Activated CD4-positive, CD25-positive, alpha-beta regulatory T cell (primary cell): Measurements from ENCODE around the gene METTL25B.
A peak's percentile ranks its signal among the peaks of the same experiment; 100 is the strongest.

Experiments
- DNase-seq, 4 experiments: peaks; one replicate each; lab custom pipeline; 2025; lab: John Stamatoyannopoulos, UW

Gene METTL25B

DNA sequence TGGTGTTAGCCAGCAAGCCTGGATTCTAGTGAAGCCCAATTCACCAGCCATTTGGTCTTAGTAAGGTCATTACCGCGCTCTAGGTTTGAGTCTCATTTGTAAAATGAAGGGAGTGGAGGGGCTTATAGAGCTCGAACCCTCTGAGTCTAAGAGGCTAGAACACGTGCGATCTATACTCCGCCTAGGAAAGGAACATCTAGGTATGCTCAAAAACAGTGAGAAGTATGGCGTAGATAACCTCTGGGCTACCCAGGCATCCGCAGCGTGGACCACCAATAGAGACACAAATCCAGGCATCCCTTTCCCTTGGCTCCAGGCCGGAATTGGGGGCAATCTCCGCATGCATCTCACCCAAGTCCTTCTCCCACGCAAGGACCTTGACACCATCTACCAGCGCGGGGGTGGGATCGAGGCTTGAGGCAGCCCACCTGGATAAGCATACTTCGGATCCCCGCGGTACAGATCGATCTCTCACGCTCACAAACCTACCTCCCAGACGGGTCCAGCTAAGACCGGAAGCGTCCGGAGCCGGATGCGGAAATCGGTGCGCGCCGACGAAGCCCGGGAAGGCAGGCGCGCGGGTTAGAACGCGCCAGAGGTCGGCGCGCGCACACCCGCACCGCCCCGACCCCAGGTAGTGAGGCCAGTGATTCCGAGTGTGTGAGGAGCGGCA, at the start of gene METTL25B:
Gene METTL25B (plus strand): TSS at position 544 of the 673 bp plus-strand sequence. CDS start 636 bp downstream, outside the sequence.
- DNase-seq = peak; percentile 53 to 69 (median 62)

DNA sequence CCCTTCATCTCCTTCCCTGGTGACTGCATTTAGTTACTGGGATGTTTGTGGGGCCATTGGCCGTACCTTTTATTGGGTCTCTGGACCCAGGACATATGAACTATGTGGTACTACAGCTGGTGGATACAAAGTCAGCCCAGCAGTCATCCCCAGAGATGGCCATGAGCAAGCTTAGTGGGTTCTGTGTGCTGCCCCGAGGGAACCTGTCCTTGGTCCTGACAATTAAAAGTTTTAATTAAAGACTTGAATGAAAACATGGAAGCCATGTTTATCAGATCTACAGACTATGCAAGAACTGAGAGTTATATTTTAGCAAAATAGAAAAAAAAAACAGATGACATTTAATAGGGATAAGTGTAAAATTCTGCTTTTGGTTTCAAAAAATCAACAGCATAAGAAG, 48.2 kb upstream of the METTL25B start:
- DNase-seq = no peak

DNA sequence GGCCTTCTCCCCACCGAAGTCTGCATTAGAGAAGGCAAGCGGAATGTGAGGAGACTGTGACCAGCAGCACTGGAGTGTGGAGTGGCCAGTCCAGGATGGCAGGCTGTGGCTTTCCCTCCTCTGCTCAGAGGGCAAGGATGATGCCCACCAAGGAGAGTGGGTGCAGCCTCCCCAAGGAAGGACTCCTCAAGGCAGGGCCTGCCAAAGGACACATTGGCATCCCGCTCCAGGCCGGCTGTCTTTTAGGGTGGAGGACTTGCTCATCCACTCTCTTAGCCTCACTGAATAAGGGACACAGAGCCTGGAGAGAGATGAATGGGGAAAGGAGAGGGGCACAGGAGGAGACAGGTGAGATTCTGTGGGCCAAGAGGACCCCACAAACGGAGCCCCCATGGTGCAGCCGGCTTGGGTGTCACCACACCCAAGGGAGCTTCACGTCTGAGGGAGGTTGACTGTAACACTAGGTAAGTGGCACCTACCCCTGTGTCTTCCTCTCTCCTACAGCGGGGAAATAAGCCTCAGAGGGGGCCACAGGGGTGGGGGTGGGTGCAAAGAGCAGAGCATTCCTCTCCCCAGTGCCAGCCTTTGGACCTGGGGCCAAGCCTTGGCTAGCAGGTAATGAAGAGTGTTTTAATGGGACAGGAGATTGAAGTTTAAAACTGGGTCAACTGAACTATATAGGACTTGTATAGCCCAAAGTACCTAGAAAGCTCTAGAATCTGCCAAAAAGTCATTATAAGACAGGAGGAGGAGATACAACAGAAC, 46.9 kb upstream of the METTL25B start:
- no peak for DNase-seq

DNA sequence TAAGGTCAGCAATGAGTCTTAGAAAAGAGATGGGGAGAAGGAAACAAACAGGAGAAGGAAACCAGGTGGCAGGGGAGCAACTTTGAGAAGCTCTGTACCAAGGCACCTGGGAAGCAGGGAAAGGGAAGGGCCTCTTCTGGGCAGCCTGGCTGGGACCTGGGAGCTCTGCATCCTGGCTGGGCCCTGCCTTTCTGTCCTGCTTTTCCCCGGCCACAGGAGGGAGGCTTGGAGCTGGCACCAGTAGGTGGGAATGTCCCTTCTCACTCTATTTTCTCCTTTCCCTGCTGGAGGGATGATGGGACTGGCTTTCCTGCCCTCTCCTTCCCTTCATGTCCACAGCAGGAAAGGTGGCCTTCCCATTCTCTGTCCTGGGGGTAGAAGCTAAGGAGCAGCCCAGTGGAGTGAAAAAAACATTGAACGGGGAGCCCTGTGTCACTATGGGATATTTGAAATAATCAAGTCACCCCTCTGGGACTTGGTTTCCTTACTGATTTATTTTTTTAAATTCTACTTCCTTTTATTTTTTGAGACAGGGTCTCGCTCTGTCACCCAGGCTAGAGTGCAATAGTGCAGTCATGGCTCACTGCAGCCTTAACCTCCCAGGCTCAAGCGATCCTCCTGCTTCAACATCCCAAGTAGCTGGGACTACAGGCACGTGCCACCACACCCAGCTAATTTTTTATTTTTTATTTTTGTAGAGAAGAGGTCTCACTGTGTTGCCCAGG, 45.9 kb upstream of the METTL25B start:
- no peak for DNase-seq

DNA sequence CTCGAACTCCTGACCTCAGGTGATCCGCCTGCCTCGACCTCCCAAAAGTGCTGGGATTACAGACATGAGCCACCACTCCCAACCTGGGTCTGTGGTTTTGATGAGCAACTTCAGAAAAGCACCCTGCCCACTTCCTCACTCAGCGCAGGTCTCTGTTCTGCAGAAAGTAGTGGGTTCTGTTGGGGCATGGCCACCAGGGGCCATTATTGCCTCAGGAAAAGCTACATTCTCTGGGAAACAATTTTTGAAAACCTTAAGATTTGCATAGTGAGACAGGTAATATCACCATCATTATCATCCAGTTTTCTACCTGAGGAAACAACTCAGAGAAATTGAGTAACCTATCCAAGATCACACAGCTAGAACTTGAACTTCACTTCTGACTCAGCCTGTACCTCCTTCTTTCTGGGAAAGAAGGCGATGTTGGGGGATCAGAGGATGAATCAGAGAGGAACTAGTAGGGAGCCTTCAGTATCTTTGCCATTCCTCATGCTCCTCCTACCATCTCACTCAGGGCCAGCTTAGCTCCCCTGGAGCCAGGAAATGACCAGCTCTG, 44.0 kb upstream of the METTL25B start:
- no peak for DNase-seq

DNA sequence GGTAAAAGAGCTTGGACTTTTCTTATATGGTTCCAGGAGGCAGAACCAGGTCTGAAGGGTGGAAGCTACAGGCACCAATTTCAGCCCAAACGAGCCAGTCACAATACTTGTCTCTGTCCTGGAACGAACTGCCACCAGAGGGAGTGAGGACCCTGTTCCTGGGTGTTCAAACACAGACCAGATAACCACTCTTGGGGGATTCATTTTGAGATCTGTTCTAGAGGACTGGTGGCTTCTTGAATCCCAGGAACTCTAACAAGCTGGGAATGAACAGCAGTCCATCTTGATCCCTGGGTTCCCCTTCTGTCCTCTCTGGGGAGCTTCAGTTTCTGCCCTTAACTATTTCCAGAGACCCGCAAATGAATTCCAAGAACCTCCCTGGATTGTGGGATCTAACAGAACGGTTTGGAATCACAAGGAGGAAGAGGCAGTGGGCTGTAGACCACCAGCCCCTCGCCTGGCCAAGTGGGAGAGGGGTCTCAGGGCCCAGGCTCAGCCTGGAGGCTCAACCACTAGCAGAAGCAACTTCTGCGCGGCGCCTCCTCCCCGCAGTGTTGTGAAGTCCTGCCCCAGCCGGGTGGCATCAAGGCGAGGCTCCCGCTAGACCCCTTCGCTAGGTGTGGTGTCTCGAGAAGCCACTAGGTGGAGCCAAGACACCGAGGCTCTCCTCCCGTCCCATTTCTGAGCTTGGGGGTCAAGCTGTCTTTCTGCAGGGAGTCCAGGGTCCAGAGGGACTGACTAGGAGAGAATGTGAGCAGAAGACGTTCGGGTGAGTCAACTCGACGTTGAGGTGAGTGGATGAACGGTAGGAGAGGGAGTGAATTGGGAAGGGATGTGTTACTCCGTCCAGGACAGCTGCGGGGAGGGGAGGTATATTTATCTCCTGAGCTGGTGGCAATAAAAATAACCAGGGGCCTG, 39.0 kb upstream of the METTL25B start:
- DNase-seq = peak; percentile 38 to 62 (median 48)

DNA sequence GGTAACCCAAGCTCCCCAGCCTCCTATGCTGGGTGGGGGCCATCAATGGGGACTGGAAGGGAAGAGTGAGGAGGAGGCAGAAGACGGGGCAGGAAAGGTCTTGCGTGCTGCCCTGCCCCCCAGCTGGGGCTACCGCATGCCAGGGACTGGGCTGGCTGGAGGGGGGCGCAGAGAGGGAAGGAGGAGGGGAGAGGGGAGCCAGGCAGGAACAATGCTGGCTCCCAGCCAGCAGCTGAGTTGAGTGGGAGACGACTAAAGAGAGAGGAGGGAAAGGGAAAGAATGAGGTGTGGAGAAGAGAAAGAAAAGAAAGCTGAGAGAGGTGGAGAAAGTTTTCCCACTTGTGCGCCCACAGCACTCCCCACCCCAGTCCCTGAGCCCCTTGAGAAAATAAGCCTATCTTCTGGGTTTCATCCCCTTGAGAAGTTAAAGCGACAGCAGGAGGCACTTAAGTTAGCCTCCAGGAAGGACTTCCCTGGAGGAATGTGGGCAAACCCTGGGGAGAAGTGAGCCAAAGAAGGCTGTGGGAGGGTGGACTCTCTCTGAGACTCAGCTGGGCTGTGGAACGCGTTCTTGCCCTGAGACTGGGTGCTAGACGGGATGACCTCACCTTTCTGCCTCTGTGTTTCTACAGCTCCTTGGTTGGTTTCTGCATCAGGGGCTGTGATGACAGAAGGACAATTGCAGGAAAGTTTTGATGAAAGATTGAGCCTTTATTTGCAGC, 38.2 kb upstream of the METTL25B start:
- no peak for DNase-seq

DNA sequence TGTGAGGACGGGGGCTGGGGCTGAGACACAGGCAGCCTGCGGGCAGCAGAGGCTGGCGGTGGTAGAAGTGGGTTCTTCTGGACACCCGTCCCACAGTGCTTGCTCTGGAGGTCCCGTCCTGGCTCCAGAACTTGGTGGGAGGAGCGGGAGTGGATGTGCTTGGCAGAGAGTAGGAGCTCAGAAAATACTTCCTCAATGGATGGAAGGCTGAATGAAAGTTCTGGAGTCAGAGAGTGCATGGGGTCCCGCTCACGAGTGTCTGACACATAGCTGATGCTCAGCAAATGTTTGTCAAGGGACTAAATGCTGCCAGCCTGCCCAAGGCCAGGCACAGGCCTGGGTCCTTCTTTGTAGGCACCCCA, 37.6 kb upstream of the METTL25B start:
- DNase-seq = no peak

DNA sequence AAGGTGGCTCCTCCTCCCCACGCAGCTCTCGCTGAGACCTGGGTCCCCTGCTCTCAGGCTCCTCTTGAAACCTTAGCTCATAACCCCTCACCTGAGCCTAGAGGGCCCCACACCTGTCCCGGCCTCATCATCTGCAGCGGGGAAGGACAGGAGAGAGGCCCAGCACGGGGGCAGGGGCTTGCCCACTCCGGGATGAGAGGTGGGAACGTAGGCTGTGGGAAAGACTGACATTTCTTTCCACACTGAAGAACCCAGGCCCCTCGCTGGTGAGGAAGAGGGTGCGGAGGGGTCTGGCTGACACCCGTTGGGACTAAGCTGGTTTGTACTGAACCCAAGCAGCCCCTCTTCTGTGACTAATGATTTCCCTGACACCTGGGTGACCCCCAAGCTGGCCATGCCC, 37.1 kb upstream of the METTL25B start:
- DNase-seq = no peak

DNA sequence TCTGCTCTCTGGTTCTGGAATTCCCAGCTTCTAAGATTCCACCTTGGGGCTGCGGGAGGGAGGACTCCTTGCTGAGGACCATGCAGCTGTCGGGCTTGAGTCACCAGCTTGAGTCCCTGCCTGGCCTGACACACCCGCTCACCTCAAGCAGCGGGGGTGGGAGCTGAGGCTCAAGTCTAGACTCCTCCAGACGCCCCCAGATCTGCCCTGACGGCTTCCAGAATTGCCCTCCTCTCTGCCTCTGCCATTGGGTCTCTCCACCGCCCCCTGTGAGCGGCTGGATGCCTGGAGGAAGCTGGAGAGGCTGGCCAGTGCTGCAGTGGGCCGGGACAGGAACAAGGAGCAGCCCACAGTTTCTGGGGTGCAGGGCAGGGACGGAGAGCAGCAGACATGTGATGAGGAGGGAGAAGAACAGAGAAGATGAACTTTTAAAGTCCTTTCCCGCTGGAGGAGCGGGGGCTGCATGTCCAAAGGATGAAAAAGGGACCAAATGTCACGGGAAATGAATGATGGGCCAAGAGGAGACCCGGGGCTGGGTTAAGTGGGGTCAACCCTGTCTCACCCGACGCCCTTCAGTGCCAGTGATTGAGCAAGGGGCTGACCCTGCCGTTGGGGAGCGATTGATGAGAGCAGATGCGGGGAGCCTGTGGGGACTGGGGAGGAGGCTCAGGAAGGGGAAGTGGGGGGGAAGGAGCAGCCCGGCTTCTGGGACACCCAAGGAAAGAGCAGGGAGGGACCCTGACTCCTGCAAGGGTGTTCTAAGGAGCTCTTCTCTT, 36.4 kb upstream of the METTL25B start:
- no peak for DNase-seq

DNA sequence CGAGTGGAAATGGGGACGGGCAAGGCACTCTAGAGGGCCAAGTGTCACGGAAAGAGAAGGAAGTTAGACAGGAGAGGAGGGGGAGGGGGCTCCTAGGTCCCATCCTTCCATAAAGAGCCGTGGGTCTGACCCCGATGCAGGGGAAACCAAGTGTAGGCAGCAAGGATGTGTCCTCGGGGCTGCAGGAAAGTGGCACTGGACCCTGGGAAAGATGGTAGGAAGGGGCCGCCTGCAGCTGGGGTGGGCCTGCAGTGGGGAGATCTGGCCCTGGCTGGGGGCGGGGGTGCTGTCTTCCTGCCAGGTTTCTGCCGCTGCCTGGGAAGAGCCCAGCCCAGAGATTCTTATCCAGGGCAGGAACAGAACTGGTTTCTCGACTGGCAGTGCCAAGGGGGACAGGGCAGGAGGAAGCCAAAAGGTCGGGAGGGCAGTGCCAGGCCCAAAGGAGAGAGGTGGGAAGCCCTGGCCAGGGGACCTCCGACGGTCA, 35.8 kb upstream of the METTL25B start:
- DNase-seq = no peak

DNA sequence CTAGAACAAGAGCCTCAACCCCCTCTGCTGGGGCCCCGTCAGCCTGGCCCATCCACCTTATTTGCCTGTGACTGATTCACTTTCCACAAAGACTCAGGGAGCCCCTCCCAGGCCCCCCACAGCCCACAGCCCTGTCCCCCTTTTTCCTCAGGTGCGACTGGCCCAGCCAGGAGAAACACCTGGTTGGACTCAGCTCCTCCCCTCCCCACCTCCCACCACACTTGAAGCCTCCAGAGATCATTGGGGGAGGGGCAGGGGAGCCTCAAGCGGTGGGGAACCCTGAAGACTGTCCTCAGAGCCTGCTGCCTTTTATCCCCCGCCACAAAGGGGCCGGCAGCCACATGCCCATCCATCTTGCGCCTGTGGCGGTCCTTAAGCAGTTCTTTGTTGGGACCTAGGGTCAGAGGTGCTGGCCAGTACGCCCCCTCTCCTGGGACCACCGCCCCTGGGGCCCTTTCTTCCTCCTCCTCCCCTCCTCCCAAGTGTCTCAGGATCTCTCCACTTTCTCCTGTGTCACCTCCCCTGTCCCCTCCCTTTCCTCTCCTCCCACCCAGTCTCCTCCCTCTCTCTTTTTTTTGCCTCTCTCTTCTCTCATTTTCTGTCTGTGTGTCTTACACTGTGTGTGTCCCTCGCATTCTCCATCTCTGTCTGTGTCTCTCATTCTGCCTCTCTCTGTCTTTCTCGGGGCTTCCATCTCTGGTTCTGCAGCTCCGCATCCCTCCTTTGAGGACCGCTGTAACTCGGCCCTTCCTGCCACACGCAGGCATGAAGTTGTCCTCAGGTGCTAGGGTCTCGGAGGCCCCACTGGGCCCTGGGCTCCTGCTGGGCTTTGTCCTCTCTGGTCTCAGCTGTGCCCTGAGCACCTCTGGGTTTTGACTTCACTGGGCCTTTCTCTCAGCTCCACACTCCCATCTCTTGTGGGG, 35.1 kb upstream of the METTL25B start:
- no peak for DNase-seq

DNA sequence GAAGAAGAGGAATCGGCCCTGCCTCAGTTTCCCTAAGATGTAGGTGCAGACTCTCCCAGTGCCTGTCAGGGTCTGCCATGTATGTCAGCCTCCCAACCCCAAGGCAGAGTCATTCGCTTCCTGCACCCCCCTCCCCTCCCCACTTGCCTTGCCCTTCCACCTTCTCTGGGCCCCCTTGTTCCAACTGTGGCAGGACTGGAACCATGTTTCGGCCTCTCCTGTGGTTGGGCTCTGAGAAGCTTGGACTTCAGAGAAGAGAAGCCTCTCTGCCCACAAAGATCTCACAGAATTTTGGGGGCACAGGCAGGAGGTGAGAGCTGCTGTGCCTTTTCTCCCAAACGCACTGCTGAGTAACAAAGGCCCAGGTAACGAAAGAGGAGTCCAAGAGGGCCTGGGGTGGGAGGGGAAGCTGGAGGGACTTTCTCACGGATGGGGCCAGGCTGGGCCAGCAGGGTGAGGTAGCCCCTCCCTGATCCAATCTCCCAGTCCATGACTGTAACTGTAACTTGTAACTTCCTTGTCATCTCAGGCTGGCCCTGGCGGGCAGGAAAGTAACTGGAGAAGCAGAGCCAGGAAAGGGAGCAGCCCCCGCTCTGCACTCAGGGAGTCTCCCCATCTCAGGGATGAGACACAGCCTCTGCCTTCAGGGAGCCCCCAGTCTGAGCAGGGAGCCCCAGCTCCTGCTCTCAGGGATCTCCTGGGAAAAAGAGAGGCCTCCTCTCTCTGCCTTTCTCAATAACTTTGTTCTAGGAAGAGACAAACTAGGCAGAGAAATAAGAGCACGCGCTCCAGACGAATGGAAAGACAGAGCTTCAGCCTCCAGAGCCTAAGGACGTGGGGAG, 34.2 kb upstream of the METTL25B start:
- no peak for DNase-seq

DNA sequence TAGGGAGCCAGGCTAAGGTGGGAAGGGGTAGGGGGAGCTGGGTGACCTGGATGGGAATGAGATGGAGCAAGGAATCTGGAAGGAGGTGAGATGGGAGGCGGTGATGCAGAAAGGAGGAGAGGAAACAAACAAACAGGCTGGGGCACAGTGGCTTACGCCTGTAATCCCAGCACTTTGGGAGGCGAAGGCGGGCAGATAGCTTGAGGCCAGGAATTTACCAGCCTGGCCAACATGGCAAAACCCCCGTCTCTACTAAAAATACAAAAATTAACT, 33.6 kb upstream of the METTL25B start:
- no peak for DNase-seq

DNA sequence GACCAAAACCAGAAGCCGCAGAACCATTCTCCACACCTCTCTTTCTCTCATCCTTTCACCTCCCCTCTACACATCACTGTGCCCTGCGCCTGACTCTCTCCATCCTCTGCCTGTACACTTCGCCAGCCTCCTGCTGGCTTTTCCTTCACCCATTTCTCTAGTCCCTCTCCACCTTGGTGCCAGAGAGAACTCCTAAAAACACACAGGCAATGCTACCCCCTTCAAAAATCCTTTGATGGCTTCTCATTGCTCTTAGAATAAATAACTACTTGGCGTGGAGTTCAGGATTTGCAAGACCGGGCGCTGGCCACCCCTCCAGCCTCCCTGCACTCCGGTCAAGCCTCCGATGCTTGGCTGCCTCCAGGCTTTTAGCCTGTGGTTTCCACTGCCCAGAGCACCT, 31.5 kb upstream of the METTL25B start:
- DNase-seq = no peak

DNA sequence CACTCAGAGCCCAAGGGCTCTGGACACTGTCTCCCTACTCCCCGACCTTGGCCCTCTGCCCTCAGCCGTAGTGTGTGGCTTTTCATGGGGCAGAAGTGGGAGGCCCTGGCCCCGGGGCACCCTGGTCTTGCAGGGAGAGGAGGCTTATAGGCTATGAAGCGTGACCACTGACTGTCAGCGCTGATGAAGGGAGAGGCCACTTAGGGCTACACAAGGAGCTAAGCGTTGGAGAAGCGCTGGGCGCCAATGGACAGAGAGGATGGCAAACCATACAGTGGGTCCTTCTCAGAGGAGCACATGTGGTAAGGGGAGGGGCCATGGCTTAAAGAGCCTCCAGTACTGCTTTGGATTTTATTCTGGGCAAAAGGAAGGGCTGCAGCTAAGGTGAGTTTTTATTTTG, 30.8 kb upstream of the METTL25B start:
- DNase-seq = no peak

DNA sequence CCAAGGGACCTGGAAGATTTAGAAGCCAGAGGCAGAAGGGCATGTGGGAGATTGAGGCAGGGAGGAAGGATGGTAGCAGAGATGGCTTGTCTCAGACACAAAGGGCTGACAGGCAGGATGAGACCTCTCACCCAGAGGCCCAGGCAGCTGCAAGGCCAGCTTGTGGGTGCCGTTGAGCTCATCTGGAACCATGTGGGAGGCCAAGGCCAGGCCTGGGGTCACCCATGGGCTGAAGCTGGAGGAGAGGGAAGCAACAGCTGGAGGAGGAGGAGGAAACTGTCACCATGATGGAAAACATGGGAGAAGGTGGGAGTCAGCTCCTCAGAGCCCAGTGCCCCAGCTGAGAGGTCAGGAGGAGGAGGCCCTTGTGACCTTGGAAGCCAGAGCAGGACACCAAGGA, 29.3 kb upstream of the METTL25B start:
- no peak for DNase-seq
